K562 (cell line): ENCODE data around the gene ST3GAL5. TPM values are rescaled to one million over a fixed set of nuclear protein-coding genes. Genes with fewer than 3 reads are reported as not detected.

Experiments
- EP300 ChIP-seq: IDR thresholded peaks from 2 replicates; pipeline ENCODE4 v1.6.1; 2012; ENCODE audit warnings: low read length, improper control_type of control experiment
- GMEB1 ChIP-seq: fragments of 250-450 bp; sonication (Bioruptor Pico); IDR thresholded peaks from 2 replicates; pipeline ENCODE4 v1.4.0; 2020; ENCODE audit warnings: mild to moderate bottlenecking
- KAT7 ChIP-seq: sonication (generic); formaldehyde crosslinking; IDR thresholded peaks from 2 replicates; pipeline ENCODE4 v1.8.0; 2022; ENCODE audit warnings: missing genetic modification reagents, mild to moderate bottlenecking, borderline replicate concordance
- KDM4B ChIP-seq, 2 experiments: fragments of 450-650 bp in 1 of 2; sonication (generic) in 1 of 2; IDR thresholded peaks; 2 replicates each; pipeline ENCODE4 v1.6.1; 2016 to 2017; ENCODE audit warnings: borderline replicate concordance in 2 of 2, antibody characterized with exemption in 1 of 2, low read depth in 1 of 2, mild to moderate bottlenecking in 1 of 2
- KLF6 ChIP-seq: fragments of 250-450 bp; sonication (Bioruptor Pico); IDR thresholded peaks from 2 replicates; pipeline ENCODE4 v1.4.0; 2020; ENCODE audit warnings: mild to moderate bottlenecking, moderate library complexity, borderline replicate concordance
- MLX ChIP-seq, 2 experiments: fragments of 450-650 bp in 1 of 2; sonication (generic) in 1 of 2; formaldehyde crosslinking; conservative IDR thresholded peaks; 2 replicates each; pipeline versions ENCODE4 v1.4.0 to v1.8.1; 2020 to 2022; ENCODE audit warnings: mild to moderate bottlenecking in 1 of 2, missing genetic modification reagents in 1 of 2
- MTA1 ChIP-seq: fragments of 450-650 bp; IDR thresholded peaks from 2 replicates; pipeline ENCODE4 v1.6.1; 2017; ENCODE audit warnings: borderline replicate concordance
- NCOA2 ChIP-seq, 2 experiments: fragments of 450-650 bp; IDR thresholded peaks; 2 replicates each; pipeline ENCODE4 v1.6.1; 2018; ENCODE audit warnings: mild to moderate bottlenecking in 2 of 2, moderate library complexity in 1 of 2; ENCODE audit not compliant: partially characterized antibody in 2 of 2
- NFE2 ChIP-seq: IDR thresholded peaks from 2 replicates; pipeline ENCODE4 v1.6.1; 2014; ENCODE audit warnings: antibody characterized with exemption, low read depth
- NR4A1 ChIP-seq, 2 experiments: fragments of 250-450 bp in 1 of 2; fragments of 450-650 bp in 1 of 2; sonication (Bioruptor Pico) in 1 of 2; IDR thresholded peaks; 2 replicates each; pipeline versions ENCODE4 v1.4.0 to v1.6.1; 2016 to 2020; ENCODE audit warnings: mild to moderate bottlenecking in 2 of 2, missing compliant biosample characterization in 1 of 2, missing genetic modification characterization in 1 of 2, moderate library complexity in 1 of 2
- PHF8 ChIP-seq: fragments of 200-600 bp; sonication (generic); IDR thresholded peaks from 2 replicates; pipeline ENCODE4 v1.6.1; 2012; ENCODE audit warnings: mixed run types, mild to moderate bottlenecking, inconsistent platforms, low read length, moderate library complexity, borderline replicate concordance
- RAD51 ChIP-seq: fragments of 450-650 bp; IDR thresholded peaks from 2 replicates; pipeline ENCODE4 v1.7.1; 2016; ENCODE audit warnings: low read depth, mild to moderate bottlenecking, borderline replicate concordance
- SNAPC5 ChIP-seq: fragments of 250-450 bp; sonication (Bioruptor Pico); IDR thresholded peaks from 2 replicates; pipeline ENCODE4 v1.8.0; 2021; ENCODE audit warnings: moderate library complexity, mild to moderate bottlenecking, inconsistent platforms
- TAF7 ChIP-seq: fragments of 450-650 bp; IDR thresholded peaks from 2 replicates; pipeline ENCODE4 v1.6.1; 2016; ENCODE audit warnings: missing genetic modification characterization, missing compliant biosample characterization
- TARDBP ChIP-seq: fragments of 450-650 bp; IDR thresholded peaks from 2 replicates; pipeline ENCODE4 v1.6.1; 2016
- THRB ChIP-seq: fragments of 450-650 bp; formaldehyde crosslinking; conservative IDR thresholded peaks from 2 replicates; pipeline ENCODE4 v1.4.0; 2022; ENCODE audit warnings: mild to moderate bottlenecking, missing genetic modification characterization
- ZMIZ1 ChIP-seq, 2 experiments: fragments of 150-350 bp in 1 of 2; IDR thresholded peaks; 2 replicates each; pipeline ENCODE4 v1.6.1; 2012 to 2016; ENCODE audit warnings: low read depth in 2 of 2, low read length in 2 of 2, mild to moderate bottlenecking in 1 of 2, moderate library complexity in 1 of 2
- ZNF253 ChIP-seq: fragments of 250-450 bp; sonication (Bioruptor Pico); conservative IDR thresholded peaks from 2 replicates; pipeline ENCODE4 v1.6.1; 2021; ENCODE audit warnings: mild to moderate bottlenecking
- polyA plus RNA-seq, 8 experiments: library from polyadenylated mRNA; depleted of rRNA in 4 of 8; stranded (reverse) in 5 of 8; unstranded in 3 of 8; fragments of >200 nt; fragmentation: Nextera tagmentation in 2 of 8; fragmentation: Illumina TruSeq in 1 of 8; extraction: Ambion mirVana in 2 of 8; extraction: Trizol in 1 of 8; gene quantifications; 2 replicates each; pipeline versions ENCODE4 v1.2.1 to v1.2.3, GENCODE V29; 2011 to 2014; ENCODE audit warnings: inconsistent platforms in 1 of 8, missing spikeins in 1 of 8
- total RNA-seq, 7 experiments: library from RNA; depleted of rRNA in 6 of 7; stranded (reverse); fragments of >200 nt in 6 of 7; fragmentation: Illumina TruSeq in 2 of 7; extraction: Trizol in 2 of 7; gene quantifications; 2 replicates each; pipeline versions ENCODE4 v1.2.1 to v1.2.3, GENCODE V29; 2011 to 2021; ENCODE audit warnings: low replicate concordance in 1 of 7

Gene ST3GAL5
- total and polyA plus RNA-seq, 9 of the 15 experiments (the other 6 are each of a cell fraction or from before 2014, with no cell fraction given) = 1.6 to 10.0 (median 4.2) TPM

DNA sequence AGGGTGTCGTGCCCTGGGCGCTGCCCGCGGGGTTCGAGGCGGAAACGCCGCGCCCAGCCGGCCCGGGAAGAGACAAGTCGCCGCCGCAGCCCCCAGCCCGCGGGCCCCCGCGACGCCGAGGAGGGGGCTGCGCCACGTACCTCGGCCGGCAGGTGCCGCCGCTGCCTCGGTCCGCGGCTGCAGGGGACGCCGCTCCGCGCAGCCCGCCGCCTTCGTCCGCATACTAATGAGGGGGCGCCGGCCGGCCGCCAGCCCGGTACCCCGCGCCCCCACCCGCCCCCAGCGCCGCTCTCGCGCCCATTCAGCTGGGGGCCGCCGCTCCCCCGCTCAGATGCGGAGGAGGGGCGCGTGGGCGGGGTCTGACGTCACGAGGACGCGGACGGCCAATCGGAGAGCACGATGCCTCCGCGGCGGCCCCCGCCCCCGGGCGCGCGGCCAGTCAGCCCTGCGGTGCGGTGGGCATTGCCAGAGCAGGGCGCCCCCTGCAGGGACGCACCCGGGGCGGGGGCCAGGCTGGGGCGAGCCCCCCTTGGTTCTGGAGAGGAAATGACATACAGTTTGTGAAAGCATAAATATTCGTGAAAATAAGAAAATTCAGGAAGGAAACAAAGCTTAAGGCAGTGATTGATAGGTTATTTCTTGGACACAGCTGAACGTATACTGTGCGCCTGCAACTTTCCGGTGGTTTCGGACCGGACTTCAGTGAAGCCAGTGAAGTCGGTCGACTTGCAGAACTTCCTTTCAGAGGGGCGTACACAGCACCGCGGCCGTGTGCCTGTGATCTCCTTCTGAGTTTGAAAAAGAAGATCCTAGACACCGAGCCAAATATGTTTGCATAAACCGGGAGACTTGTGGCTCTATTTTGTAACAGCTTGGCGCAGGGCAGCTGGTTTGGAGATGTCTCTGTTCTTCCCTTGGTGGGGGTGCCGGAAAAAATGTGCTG, at the start of gene ST3GAL5 (continued):
- TF ChIP-seq PHF8 (peak; percentile 34; the same call in 1 of the 2 replicates), EP300 (no peak), ZNF253 (no peak), TAF7 (tag) (no peak), NCOA2 (IDR thresholded peaks at IDR 0.05; ENCODE audit: partially characterized antibody in 2 of 2) (no peak), KAT7 (CRISPR knock-in tag) (no peak), KLF6 (CRISPR knock-in tag) (no peak), THRB (CRISPR knock-in tag) (no peak), GMEB1 (CRISPR knock-in tag) (peak; percentile 78), RAD51 (no peak), MLX (CRISPR knock-in tag; conservative IDR thresholded peaks at IDR 0.05) (no peak), KDM4B (IDR thresholded peaks at IDR 0.05; ENCODE audit: borderline replicate concordance in 2 of 2, low read depth in 1 of 2) (no peak), MTA1 (peak; percentile 22; the same call in 1 of the 2 replicates), NR4A1 (CRISPR knock-in tag; IDR thresholded peaks at IDR 0.05) (peak; percentile 41; the same call in 1 of the 2 replicates), NR4A1 (tag; IDR thresholded peaks at IDR 0.05) (no peak), NFE2 (no peak), ZMIZ1 (IDR thresholded peaks at IDR 0.05; ENCODE audit: low read depth in 2 of 2, low read length in 2 of 2) (no peak), SNAPC5 (no peak), TARDBP (no peak)
